AG10803 (cell line): ENCODE data around the gene RPTN.

Source experiments
- DNase-seq: peaks from one replicate; pipeline ENCODE4 v3.0.0; 2010; ENCODE audit warnings: low read depth
- H3K4me3 ChIP-seq: 2 replicates; pipeline ENCODE4 v1.5.1; 2011; ENCODE audit warnings: mild to moderate bottlenecking, low read length, control low read depth
- CTCF ChIP-seq: conservative IDR thresholded peaks from 2 replicates; pipeline ENCODE4 v1.5.1; 2011; ENCODE audit warnings: mild to moderate bottlenecking, low read length, control low read depth, inconsistent platforms

The RPTN gene

DNA sequence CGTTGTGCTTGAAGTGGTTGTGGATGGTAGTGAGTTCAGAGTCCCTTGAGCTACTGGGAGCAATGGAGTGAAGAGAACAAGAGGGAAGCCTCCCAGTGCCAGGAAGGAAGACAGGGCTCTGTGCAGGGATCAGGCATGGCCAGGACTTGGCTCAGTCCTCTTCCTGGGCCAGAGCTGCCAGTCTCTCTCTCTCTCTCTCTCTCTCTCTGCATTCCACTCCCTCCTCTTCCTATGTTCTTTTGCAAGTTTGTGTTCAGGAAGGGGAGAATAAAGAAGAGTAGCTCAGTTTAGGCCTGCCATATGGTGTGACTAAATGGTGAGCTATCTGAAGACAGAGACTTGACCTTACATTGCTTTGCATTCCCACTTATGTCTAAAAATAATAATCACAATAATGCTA is 20.5 kb upstream of the RPTN start:
- no peak for TF ChIP-seq CTCF
- DNase-seq: peak; percentile 79
- H3K4me3 ChIP-seq: no peak overlapping the region

DNA sequence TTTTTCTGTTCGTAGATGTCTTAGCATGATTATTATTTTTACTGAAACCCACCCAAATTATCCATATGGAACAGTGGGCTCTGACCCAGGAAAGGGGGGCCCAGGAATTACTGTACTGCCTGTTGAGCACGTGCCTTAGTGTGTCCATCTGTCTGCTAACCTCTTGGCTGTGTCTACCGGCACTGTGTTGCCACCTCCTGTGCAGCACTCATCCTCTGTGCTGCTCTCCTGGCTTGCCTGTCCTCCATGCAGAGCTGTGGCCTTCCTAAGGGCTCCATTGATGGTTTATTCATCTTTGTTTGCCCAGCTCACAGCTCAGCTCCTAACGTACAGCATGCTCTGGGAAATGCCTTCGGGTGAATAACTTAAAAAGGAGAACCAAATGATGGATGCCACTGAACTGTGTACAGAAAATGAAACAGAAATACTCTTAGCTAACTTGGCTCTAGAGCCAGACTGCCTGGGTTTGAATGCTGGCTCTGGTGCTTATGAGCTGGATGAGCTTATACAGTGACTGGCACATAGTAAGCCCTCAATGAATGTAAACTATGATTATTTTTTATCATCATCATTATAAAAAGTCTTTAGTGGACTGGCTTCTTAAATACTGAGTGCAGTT is 11.4 kb upstream of the RPTN start:
- DNase-seq: no peak
- H3K4me3 ChIP-seq: no peak overlapping the region
- no peak for TF ChIP-seq CTCF

DNA sequence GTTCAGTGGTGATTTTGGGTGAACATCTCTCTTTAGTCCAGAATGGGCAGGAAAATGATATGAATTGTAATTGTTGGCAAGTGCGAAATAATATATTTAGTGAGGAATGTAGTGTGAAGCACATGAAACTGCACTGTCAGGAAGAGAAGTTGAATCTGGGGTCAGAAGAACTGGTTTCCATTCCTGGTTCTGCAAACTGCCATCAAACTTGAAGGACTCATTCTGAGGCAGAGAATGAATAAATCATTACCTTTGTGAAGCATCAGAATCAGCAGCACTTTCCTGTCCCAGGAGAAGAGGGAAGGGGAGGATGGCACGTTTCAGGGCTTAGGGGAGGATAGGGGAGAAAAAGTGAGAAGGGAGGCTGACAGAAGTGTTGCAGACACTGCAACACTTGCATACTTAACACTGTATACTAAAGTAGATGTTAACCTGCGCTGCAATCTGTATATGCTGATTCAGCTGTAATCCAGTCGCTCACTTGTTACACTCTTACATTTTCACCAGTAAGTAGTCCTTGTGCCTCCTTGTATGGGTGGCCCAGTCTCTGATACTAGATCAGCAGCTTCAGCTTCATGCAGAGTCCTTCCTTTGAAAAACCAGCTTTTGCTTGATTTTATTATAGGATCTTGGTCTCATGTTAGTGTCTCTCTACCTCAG is 10.5 kb upstream of the RPTN start:
- no peak for DNase-seq
- H3K4me3 ChIP-seq: no peak overlapping the region
- TF ChIP-seq CTCF: no peak

DNA sequence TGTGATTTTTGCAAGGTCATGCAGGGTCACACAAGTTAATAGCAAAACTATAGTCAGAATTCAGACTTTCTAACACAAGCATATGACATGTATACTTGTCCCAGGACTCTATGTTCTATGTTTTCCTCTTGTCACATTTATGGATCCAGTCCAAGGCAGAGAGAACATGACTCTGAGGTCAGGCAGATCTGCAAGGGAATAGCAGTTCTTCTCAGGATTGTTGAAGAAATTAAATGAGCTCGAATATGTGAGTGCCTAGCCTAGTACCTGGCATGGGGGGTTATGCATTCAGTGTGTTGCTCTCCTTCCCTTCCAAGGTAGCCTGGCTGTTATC is 9.5 kb upstream of the RPTN start:
- no peak for DNase-seq
- no peak for TF ChIP-seq CTCF
- no peak overlapping the region for H3K4me3 ChIP-seq

- peak; percentile 97 for DNase-seq
- H3K4me3 ChIP-seq: no peak overlapping the region
- no peak for TF ChIP-seq CTCF
These were observed 9.0 kb upstream of the RPTN start for GRCh38 chr1:152167835-152168534.

GRCh38 chr1:152166966-152167365 is 7.9 kb upstream of the RPTN start:
- no peak for DNase-seq
- no peak for TF ChIP-seq CTCF
- no peak overlapping the region for H3K4me3 ChIP-seq
